ENCODE results near the gene DNAJC6.

The DNAJC6 gene

DNA sequence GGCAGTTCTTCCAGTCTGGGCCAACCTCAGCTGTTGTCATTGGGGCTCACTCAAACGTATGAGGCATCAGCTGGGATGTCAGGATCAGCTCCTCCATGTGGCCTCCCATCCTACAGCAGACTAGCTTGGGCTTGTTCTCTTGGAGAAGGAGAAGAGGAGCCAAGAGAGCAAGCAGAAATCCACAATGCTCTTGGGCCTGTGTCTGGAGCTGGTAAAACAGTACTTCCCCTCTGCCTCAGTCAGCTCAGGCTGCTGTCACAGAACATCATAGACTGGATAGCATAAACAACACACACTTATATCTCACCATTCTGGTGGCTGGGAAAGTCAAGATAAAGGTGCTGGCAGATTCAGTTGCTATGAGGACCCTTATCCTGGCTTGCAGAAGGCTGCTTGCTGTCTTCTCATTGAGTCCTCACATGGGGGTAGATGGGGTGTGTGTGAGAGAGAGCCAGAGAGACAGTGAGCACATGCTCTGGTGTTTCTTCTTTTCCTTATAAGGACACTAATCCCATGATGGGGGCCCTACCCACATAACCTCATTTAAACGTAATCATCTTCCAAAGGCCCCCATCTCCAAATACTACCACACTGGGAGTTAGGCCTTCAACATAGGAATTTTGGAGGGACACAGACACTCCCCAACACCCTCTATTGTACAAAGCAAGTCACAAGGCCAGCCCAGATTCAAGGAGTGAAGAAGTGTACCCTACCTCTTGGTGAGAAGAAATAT, 16.3 kb upstream of the DNAJC6 start:
- Histone ChIP-seq H3K27me3 (ENCODE audit: control insufficient read depth, low read length) (no peaks in the 10 kb centered on the region), H3K9me3 (ENCODE audit: control insufficient read depth, insufficient read depth, low read length) (no peaks in the 10 kb centered on the region)

DNA sequence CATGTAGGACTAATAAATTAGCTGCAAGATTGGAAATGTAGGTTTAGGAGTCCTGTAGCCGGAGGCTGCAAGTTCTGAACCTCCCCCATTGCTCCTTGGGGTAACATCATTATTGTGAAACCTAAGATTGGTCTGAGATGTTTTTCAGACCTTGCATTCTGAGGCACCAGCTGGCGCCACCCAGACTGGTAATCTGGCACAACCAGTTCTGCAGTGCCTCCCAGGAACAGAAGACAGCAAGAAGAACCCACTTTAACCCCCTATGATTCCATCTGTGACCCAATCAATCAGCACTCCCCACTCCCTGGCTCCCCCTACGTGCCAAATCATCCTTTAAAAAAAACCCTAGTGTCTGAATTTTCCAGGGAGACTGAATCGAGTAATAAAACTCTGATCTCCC, 11.6 kb upstream of the DNAJC6 start:
- H3K9me2 ChIP-seq (replicated peaks; ENCODE audit: control insufficient read depth, low read length) = no peaks in the 10 kb centered on the region
- H3K9me3 ChIP-seq (ENCODE audit: control insufficient read depth, insufficient read depth, low read length) = no peaks in the 10 kb centered on the region
- H3F3A ChIP-seq (ENCODE audit: control insufficient read depth, insufficient read depth) = no peaks in the 10 kb centered on the region
- H3K36me3 ChIP-seq (ENCODE audit: control insufficient read depth, low read length) = no peaks in the 10 kb centered on the region
- no peaks in the 10 kb centered on the region for H3K4me1 ChIP-seq (ENCODE audit: control insufficient read depth, low read length)
- no peak overlapping the region for H3K27ac ChIP-seq (ENCODE audit: low read depth, low read length)
- no peak overlapping the region for H3K4me2 ChIP-seq (ENCODE audit: low read length)
- H3K4me3 ChIP-seq (ENCODE audit: low read length) = no peak overlapping the region
- TF ChIP-seq, protein P1, sequence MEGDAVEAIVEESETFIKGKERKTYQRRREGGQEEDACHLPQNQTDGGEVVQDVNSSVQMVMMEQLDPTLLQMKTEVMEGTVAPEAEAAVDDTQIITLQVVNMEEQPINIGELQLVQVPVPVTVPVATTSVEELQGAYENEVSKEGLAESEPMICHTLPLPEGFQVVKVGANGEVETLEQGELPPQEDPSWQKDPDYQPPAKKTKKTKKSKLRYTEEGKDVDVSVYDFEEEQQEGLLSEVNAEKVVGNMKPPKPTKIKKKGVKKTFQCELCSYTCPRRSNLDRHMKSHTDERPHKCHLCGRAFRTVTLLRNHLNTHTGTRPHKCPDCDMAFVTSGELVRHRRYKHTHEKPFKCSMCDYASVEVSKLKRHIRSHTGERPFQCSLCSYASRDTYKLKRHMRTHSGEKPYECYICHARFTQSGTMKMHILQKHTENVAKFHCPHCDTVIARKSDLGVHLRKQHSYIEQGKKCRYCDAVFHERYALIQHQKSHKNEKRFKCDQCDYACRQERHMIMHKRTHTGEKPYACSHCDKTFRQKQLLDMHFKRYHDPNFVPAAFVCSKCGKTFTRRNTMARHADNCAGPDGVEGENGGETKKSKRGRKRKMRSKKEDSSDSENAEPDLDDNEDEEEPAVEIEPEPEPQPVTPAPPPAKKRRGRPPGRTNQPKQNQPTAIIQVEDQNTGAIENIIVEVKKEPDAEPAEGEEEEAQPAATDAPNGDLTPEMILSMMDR (IDR thresholded peaks at IDR 0.05; ENCODE audit: low read depth, low read length, poor library complexity, severe bottlenecking) = no peak
- no peak for TF ChIP-seq EZH2phosphoT487 (IDR thresholded peaks at IDR 0.05; ENCODE audit: borderline replicate concordance, low read length)
- no peaks in the 10 kb centered on the region for H3K27me3 ChIP-seq (ENCODE audit: control insufficient read depth, low read length)
- no peaks in the 10 kb centered on the region for H3K79me2 ChIP-seq (ENCODE audit: control insufficient read depth, low read length)
- no peaks in the 10 kb centered on the region for H4K20me1 ChIP-seq (ENCODE audit: control insufficient read depth, insufficient read depth, low read depth, low read length)

More for the DNA sequence above, 16.3 kb upstream of the DNAJC6 start:
- Histone ChIP-seq H3K4me3 (ENCODE audit: low read length) (no peak overlapping the region), H4K20me1 (ENCODE audit: control insufficient read depth, insufficient read depth, low read depth, low read length) (no peaks in the 10 kb centered on the region), H3K27ac (ENCODE audit: low read depth, low read length) (no peak overlapping the region), H3K9me2 (replicated peaks; ENCODE audit: control insufficient read depth, low read length) (no peaks in the 10 kb centered on the region), H3K4me1 (ENCODE audit: control insufficient read depth, low read length) (no peaks in the 10 kb centered on the region), H3K4me2 (ENCODE audit: low read length) (no peak overlapping the region), H3K79me2 (ENCODE audit: control insufficient read depth, low read length) (no peaks in the 10 kb centered on the region), H3K36me3 (ENCODE audit: control insufficient read depth, low read length) (no peaks in the 10 kb centered on the region), H3F3A (ENCODE audit: control insufficient read depth, insufficient read depth) (no peaks in the 10 kb centered on the region)
- no peak for TF ChIP-seq EZH2phosphoT487 (IDR thresholded peaks at IDR 0.05; ENCODE audit: borderline replicate concordance, low read length)
- TF ChIP-seq, protein P1 (IDR thresholded peaks at IDR 0.05; ENCODE audit: low read depth, low read length, poor library complexity, severe bottlenecking) = no peak

DNA sequence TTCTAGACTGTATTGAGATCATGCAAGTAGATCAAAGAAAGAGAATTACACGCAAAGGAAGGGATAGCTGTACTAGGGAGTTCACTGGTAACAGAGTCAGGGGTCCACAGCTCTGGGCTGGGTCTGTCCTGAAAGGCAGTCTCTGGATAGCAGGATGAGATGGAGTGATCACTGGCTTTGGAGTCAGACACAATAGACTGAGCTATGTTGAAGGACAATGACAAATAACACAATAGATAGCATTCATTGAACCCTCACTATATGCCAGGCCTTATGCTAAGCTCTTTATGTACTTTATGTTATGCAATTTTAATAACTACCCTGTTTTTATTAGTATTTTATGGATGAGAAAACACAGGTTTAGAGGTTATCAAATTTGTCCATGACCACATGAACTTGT, 10.0 kb upstream of the DNAJC6 start:
- Histone ChIP-seq H3F3A (ENCODE audit: control insufficient read depth, insufficient read depth) (no peaks in the 10 kb centered on the region), H3K4me1 (ENCODE audit: control insufficient read depth, low read length) (no peaks in the 10 kb centered on the region), H3K9me3 (ENCODE audit: control insufficient read depth, insufficient read depth, low read length) (no peaks in the 10 kb centered on the region), H3K27me3 (ENCODE audit: control insufficient read depth, low read length) (no peaks in the 10 kb centered on the region), H3K4me3 (ENCODE audit: low read length) (no peak overlapping the region), H3K79me2 (ENCODE audit: control insufficient read depth, low read length) (no peaks in the 10 kb centered on the region), H3K9me2 (replicated peaks; ENCODE audit: control insufficient read depth, low read length) (no peaks in the 10 kb centered on the region), H3K36me3 (ENCODE audit: control insufficient read depth, low read length) (no peaks in the 10 kb centered on the region), H3K27ac (ENCODE audit: low read depth, low read length) (no peak overlapping the region), H4K20me1 (ENCODE audit: control insufficient read depth, insufficient read depth, low read depth, low read length) (no peaks in the 10 kb centered on the region), H3K4me2 (ENCODE audit: low read length) (no peak overlapping the region)
- TF ChIP-seq, protein P1 (IDR thresholded peaks at IDR 0.05; ENCODE audit: low read depth, low read length, poor library complexity, severe bottlenecking) = no peak
- no peak for TF ChIP-seq EZH2phosphoT487 (IDR thresholded peaks at IDR 0.05; ENCODE audit: borderline replicate concordance, low read length)
